Fibroblast of the aortic adventitia (primary cell): Measurements from ENCODE around the gene WDR18. TPM values are rescaled to one million over a fixed set of nuclear protein-coding genes. Genes with fewer than 3 reads are reported as not detected.

Experiments used
- DNase-seq: peaks from one replicate; pipeline ENCODE4 v3.0.0-alpha.2; 2010; ENCODE audit warnings: low read depth
- H3K4me3 ChIP-seq: 2 replicates; pipeline ENCODE4 v1.5.1; 2011; ENCODE audit warnings: low read depth, mild to moderate bottlenecking, control low read depth, low read length, moderate library complexity
- total RNA-seq: library from RNA; depleted of rRNA; stranded (reverse); fragments of >200 nt; gene quantifications from 2 replicates; pipeline ENCODE4 v1.2.3, GENCODE V29; 2012; ENCODE audit warnings: low replicate concordance
- TF ChIP-seq, protein P1 (sequence below): IDR thresholded peaks from 2 replicates; pipeline ENCODE4 v1.5.1; 2011; ENCODE audit warnings: mild to moderate bottlenecking, low read length, control low read depth, inconsistent platforms; ENCODE audit not compliant: insufficient read depth

The WDR18 gene
- total RNA-seq, 1 donor = 45.0 TPM

DNA sequence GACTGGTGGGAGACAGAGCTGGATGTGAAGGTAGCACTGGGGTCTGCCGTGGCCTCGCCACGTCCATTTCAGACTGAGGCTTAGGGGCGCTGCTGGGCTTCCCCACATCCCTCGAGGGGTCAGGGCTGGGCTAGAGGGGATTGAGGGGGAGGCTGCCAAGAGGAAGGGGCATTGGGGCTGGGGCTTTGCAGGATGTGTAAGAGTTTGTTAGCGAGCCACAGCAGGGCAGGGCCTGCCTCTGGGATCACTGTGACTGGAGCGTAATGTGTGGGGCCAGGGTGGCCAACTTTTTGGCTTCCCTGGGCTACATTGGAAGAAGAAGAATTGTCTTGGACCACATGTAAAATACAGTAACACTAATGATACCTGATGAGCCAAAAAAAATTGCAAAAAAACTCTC is 44.2 kb upstream of the WDR18 start:
- no peak for DNase-seq
- TF ChIP-seq, protein P1, sequence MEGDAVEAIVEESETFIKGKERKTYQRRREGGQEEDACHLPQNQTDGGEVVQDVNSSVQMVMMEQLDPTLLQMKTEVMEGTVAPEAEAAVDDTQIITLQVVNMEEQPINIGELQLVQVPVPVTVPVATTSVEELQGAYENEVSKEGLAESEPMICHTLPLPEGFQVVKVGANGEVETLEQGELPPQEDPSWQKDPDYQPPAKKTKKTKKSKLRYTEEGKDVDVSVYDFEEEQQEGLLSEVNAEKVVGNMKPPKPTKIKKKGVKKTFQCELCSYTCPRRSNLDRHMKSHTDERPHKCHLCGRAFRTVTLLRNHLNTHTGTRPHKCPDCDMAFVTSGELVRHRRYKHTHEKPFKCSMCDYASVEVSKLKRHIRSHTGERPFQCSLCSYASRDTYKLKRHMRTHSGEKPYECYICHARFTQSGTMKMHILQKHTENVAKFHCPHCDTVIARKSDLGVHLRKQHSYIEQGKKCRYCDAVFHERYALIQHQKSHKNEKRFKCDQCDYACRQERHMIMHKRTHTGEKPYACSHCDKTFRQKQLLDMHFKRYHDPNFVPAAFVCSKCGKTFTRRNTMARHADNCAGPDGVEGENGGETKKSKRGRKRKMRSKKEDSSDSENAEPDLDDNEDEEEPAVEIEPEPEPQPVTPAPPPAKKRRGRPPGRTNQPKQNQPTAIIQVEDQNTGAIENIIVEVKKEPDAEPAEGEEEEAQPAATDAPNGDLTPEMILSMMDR = no peak
- H3K4me3 ChIP-seq = no peak overlapping the region

DNA sequence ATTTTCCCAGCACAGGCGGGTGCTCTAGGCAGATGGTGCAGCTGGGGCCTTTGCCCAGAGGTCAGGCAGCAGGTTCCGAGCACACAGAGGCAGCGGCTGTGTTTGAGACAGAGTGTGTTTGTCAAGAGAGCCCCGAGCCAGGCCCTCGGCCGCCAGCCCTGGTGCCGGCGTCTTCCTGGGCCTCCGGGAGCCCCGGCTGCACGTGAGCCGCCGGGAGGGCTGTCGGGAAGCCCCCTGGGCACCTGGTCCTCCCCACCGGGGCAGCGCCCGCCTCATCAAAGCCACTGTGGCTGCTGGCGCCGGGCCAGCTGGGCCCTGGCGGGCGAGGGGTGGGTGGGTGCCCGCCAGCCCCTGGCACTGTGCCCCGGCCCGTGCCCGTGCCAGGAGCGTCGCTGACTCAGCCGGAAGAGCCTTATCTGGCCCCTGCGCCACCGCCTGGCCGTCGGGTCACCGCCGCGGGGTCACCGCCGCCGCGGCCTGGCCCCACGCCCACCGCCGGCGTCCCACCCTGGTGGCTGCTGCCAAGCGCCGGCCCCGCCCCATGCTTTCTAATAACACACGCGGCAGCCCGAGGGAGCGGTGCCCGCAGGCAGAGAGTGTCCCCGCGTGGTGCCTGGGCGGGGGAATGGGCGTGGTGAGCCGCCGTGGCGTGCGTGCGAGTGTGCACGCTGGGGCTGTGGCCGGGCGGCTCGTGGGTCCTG is 43.4 kb upstream of the WDR18 start:
- H3K4me3 ChIP-seq = peak overlapping the region; percentile 42
- TF ChIP-seq, protein P1 = no peak
- peak; percentile 83 for DNase-seq

DNA sequence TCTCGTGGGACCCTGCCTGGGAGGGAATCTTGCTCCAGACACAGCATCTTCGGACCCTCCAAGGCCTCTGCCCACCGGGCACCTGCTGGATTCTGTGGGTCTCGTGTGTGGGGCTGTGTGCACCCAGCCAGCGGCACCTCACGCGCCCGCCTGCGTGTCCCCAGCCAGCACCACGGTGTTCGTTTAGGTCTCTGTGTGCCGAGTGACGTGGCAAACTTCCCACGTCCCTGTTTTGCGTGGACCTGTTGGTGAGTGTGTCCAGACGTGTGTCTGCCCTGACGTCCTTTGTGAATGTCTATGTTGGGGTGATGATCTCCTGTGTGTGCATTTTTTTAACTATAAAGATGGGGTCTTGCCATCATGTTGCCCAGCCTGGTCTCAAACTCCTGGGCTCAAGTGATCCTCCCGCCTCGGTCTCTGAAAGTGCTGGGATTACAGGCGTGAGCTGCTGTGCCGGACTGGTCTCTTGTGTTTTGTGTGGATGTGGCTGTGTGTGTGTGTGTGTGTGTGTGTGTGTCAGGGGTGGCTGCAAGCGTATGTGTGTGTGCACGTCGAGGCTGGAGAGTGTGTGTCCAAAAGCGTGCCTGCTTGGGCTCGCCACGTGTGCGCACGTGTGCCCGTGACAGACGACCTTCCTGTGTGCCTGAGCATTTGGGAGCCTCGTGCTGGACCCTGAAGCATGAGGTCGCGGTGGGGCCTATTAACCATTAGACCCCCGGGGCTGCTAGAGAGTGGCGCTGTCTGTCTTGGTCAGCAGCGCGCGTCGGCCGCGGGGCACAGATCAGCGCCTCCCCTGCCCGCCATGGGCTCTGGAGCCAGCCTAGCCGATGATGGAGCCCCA is 42.6 kb upstream of the WDR18 start:
- DNase-seq = no peak
- TF ChIP-seq, protein P1 = no peak
- peak overlapping the region; percentile 42 for H3K4me3 ChIP-seq

DNA sequence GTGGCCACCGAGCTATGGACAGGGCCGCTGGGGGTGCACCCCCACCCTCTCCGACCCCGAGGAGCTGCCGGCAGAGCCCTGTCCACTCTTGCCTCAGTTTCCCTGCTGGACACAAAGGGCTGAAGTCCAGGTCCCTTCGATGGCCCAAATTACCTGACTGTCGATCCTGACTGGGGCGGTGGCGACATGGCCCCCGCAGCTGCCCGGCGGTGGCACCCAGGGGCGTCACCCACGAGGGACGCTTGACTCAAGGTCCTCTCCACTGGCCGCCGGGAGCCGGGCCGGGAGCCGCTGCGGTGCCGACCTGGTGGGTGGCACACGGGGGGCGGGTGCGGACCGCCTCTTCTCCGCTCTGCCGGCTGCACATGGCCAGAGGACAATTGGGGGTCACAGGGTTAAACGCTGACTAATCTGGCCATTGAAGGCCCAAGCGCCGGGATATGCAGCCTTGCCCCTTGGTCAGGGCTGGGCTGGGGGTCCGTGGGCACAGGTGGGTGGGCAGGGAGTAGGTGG is 42.0 kb upstream of the WDR18 start:
- no peak for DNase-seq
- no peak overlapping the region for H3K4me3 ChIP-seq
- TF ChIP-seq, protein P1 = no peak

DNA sequence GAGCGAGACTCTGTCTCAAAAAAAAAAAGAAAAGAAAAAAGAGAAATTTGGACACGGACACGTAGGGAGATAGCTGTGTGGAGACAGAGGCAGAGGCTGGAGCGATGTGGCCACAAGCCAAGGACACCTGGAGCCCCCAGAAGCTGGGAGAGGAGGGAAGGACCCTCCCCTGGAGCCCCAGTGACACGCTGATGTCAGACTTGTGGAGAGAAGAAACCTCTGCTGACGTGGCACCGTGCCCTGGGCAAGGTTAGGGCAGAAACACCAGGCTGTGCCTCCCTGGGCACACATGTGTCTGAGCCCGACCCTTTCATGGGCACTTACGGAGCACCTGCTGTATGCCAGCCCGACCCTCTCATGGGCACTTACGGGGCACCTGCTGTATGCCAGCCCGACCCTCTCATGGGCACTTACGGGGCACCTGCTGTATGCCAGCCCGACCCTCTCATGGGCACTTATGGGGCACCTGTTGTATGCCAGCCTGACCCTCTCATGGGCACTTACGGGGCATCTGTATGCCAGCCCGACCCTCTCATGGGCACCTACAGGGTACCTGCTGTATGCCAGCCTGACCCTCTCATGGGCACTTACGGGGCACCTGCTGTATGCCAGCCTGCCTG is 40.5 kb upstream of the WDR18 start:
- no peak for DNase-seq
- TF ChIP-seq, protein P1 = no peak
- H3K4me3 ChIP-seq = no peak overlapping the region

DNA sequence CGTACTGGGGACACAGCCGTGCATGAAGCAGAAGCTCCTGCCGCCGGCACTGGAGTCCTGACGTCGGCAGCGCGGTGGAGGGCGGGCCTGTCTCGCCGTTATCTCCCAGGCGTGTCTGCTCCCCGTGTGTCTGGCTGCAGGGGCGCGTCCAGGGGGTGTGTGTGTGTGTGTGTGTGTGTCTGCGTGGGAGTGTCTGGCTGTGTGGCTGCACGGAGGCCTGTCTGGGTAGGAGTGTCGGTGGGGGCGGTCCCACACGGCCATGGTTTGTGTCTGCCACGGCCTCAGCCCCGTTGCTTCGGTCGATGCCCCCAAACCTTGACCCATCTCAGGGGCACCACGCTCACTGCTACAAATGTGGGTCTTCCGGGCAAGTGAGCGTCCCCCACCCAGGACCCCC is 40.0 kb upstream of the WDR18 start:
- peak; percentile 87 for DNase-seq
- no peak overlapping the region for H3K4me3 ChIP-seq
- TF ChIP-seq, protein P1 = no peak
